Measurements from ENCODE around the gene GHRHR. TPM values are rescaled to one million over a fixed set of nuclear protein-coding genes. Genes with fewer than 3 reads are reported as not detected.

The GHRHR gene
- total and polyA plus RNA-seq, 9 of the 15 experiments (the other 6 are each of a cell fraction or from before 2014, with no cell fraction given) = not detected

DNA sequence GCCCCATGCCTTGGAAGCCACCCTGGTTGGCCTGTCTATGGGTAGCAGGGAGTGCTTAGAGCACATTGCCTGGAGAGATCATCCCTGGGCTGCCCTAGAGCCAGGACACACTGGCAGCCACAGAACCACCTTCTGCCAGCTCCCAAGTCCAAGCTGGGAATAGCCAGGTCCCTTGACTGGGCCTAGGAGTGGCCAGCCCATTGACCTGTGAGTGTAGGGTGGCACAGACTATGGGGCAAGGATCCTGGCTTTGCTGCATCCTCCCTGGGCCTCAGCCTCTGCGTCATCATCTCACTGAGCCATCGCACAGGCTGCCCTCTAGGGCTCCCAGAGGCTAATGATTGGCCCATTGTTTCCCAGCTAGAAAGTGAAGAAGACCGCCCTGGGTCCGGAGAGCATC, 45.1 kb upstream of the GHRHR start:
- Histone ChIP-seq H4K20me1 (replicated peaks; ENCODE audit: control insufficient read depth, insufficient read depth, low read length) (no peaks in the 10 kb centered on the region), H3K27ac (ENCODE audit: extremely low read depth, low read depth, low read length) (no peak overlapping the region), H3K36me3 (ENCODE audit: control insufficient read depth, insufficient read depth, low read length) (no peaks in the 10 kb centered on the region), H3K4me2 (ENCODE audit: insufficient read depth, low read length) (no peak overlapping the region), H3K27me3 (ENCODE audit: control insufficient read depth in 2 of 2, insufficient read depth in 2 of 2, low read length in 2 of 2) (no peaks in the 10 kb centered on the region), H2AFZ (ENCODE audit: low read depth, low read length) (0 out of 2 replicates have a peak overlapping the region, but pooled peaks have one; percentile 2), H3K9me3 (replicated peaks; ENCODE audit: control insufficient read depth, insufficient read depth, low read depth, low read length) (no peaks in the 10 kb centered on the region), H3K4me1 (replicated peaks in 1 of 2; ENCODE audit: control insufficient read depth in 2 of 2, insufficient read depth in 2 of 2, low read length in 2 of 2) (peaks cover 73 to 74% of the 10 kb centered on the region in 2 experiments), H3K9me1 (ENCODE audit: control insufficient read depth, insufficient read depth, low read length) (peaks cover 3% of the 10 kb centered on the region), H3K79me2 (ENCODE audit: control insufficient read depth, insufficient read depth, low read length) (no peaks in the 10 kb centered on the region; the same call in 2 of the 3 replicates), H3K9ac (ENCODE audit: insufficient read depth in 1 of 2, low read depth in 2 of 2, low read length in 2 of 2) (peak overlapping the region in 1 of 2 experiments; percentile 73; a peak in 2 of 4 replicates), H3K4me3 (no peak overlapping the region)
- FAIRE-seq (no peak), ATAC-seq (no peak), DNase-seq (ENCODE audit: extremely low read depth in 1 of 4, low spot score in 3 of 4) (no peak)
- TF ChIP-seq, protein P1, sequence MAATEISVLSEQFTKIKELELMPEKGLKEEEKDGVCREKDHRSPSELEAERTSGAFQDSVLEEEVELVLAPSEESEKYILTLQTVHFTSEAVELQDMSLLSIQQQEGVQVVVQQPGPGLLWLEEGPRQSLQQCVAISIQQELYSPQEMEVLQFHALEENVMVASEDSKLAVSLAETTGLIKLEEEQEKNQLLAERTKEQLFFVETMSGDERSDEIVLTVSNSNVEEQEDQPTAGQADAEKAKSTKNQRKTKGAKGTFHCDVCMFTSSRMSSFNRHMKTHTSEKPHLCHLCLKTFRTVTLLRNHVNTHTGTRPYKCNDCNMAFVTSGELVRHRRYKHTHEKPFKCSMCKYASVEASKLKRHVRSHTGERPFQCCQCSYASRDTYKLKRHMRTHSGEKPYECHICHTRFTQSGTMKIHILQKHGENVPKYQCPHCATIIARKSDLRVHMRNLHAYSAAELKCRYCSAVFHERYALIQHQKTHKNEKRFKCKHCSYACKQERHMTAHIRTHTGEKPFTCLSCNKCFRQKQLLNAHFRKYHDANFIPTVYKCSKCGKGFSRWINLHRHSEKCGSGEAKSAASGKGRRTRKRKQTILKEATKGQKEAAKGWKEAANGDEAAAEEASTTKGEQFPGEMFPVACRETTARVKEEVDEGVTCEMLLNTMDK (IDR thresholded peaks at IDR 0.05; ENCODE audit: borderline replicate concordance, insufficient read depth, low read depth, low read length, poor library complexity, severe bottlenecking) = peak; percentile 32
- no peak for TF ChIP-seq ZNF830 (CRISPR knock-in tag; IDR thresholded peaks at IDR 0.05)
- no peak for TF ChIP-seq ZNF146 (CRISPR knock-in tag; IDR thresholded peaks at IDR 0.05; ENCODE audit: unreplicated experiment)
- TF ChIP-seq BCOR (IDR thresholded peaks at IDR 0.05) = no peak
- 87% methylated on average over 4 of the region's 4 CpGs for WGBS (ENCODE audit: insufficient coverage, low coverage, missing lambda C conversion rate)
- in situ Hi-C loops (cut with MboI) = no loop called here
- intact Hi-C loops (cut with micrococcal nuclease) = no loop called here
- ChIA-PET POLR2A (interaction anchor here (0.7 kb wide), 1 partner anchor 33 kb away, joined by 4 read pairs; no protein-coding TSS in a partner anchor), CTCF (ENCODE audit: low intra/inter-chr PET ratio) (no interaction called here)
- no TSS peak for BruUV-seq (replicated peaks)

All from K562 (cell line).